Activated CD8-positive, alpha-beta T cell treated with anti-CD3 and anti-CD28 coated beads for 36 hours (primary cell): ENCODE measurements around the gene ANKRD63. TPM values are rescaled to one million over a fixed set of nuclear protein-coding genes. Genes with fewer than 3 reads are reported as not detected.

Source experiments
- ATAC-seq: fragments of 200-7000 bp; cut with Tn5 transposase; one replicate; pipeline ENCODE4 v1.10.0; 2021; ENCODE audit warnings: mild to moderate bottlenecking, moderate library complexity
- CTCF ChIA-PET: fragments of 350-600 bp; sonication (Branson Sonifier 250); formaldehyde crosslinking; loops from one replicate; lab custom pipeline; 2021; ENCODE audit warnings: antibody characterized with exemption; lab: Charles Lee
- POLR2A ChIA-PET: fragments of 350-600 bp; sonication (Branson Sonifier 250); formaldehyde crosslinking; loops from one replicate; lab custom pipeline; 2021; ENCODE audit warnings: antibody characterized with exemption; lab: Charles Lee
- DNase-seq: peaks from one replicate; pipeline ENCODE4 v3.0.0-alpha.2; 2020
- H3K27ac Mint-ChIP-seq: one replicate; pipeline ENCODE4 v1.8.0; 2021; ENCODE audit warnings: mild to moderate bottlenecking, mixed read lengths
- H3K27me3 Mint-ChIP-seq: one replicate; pipeline ENCODE4 v1.8.0; 2021; ENCODE audit warnings: mixed read lengths
- H3K36me3 Mint-ChIP-seq: one replicate; pipeline ENCODE4 v1.8.0; 2021; ENCODE audit warnings: low read depth, mixed read lengths
- H3K4me1 Mint-ChIP-seq: one replicate; pipeline ENCODE4 v1.8.0; 2021; ENCODE audit warnings: low read depth, mixed read lengths
- H3K4me3 Mint-ChIP-seq: one replicate; pipeline ENCODE4 v1.8.0; 2021; ENCODE audit warnings: mild to moderate bottlenecking, moderate library complexity, mixed read lengths
- H3K9me3 Mint-ChIP-seq: one replicate; pipeline ENCODE4 v1.8.0; 2021; ENCODE audit warnings: mixed read lengths
- CTCF ChIP-seq: fragments of 200-600 bp; IDR thresholded peaks from one replicate; pipeline ENCODE4 v1.8.0; 2022; ENCODE audit warnings: antibody characterized with exemption, mild to moderate bottlenecking
- intact Hi-C: fragments of 100-400 bp; cut with micrococcal nuclease; formaldehyde crosslinking; loops from one replicate; pipeline ENCODE4 v1.10.0; 2022
- total RNA-seq, 2 experiments: library from RNA; stranded (reverse); gene quantifications; one replicate each; pipeline ENCODE4 v1.2.3, GENCODE V29; 2021

Gene ANKRD63
- total RNA-seq, 2 experiments from 2014 or later, result not detected

GRCh38 chr15:40302288-40302886 lies 19.5 kb upstream of the ANKRD63 start:
- intact Hi-C loops, result no loop called here
- ChIA-PET CTCF (interaction anchor here (1.8 to 23.8 kb wide), 3 partner anchors 8 to 29 kb away, joined by 5 to 595 read pairs (median 11); no protein-coding TSS in a partner anchor), POLR2A (interaction anchor here (0.9 kb wide), 1 partner anchor 9 kb away, joined by 3 read pairs; no protein-coding TSS in a partner anchor)
- no peak overlapping the region for H3K4me3 Mint-ChIP-seq
- peaks cover 1% of the 10 kb centered on the region for H3K9me3 Mint-ChIP-seq
- H3K4me1 Mint-ChIP-seq, result peaks cover 21% of the 10 kb centered on the region
- H3K36me3 Mint-ChIP-seq, result peaks cover 42% of the 10 kb centered on the region
- H3K27me3 Mint-ChIP-seq, result no peaks in the 10 kb centered on the region
- ATAC-seq, result no peak
- DNase-seq, result no peak
- H3K27ac Mint-ChIP-seq, result no peak overlapping the region
- no peak for TF ChIP-seq CTCF

GRCh38 chr15:40301467-40302179 lies 18.8 kb upstream of the ANKRD63 start:
- no peak for DNase-seq
- ChIA-PET CTCF (interaction anchor here (1.4 to 23.8 kb wide), 4 partner anchors 8 to 28 kb away, joined by 3 to 595 read pairs (median 8); partner anchors contain the start of gene INAFM2), POLR2A (interaction anchor here (0.7 to 0.9 kb wide), 2 partner anchors 9 to 16 kb away, joined by 3 read pairs; no protein-coding TSS in a partner anchor)
- TF ChIP-seq CTCF, result no peak
- no peaks in the 10 kb centered on the region for H3K27me3 Mint-ChIP-seq
- H3K9me3 Mint-ChIP-seq, result peaks cover 1% of the 10 kb centered on the region
- H3K4me3 Mint-ChIP-seq, result no peak overlapping the region
- peaks cover 42% of the 10 kb centered on the region for H3K36me3 Mint-ChIP-seq
- ATAC-seq, result no peak
- peaks cover 19% of the 10 kb centered on the region for H3K4me1 Mint-ChIP-seq
- no peak overlapping the region for H3K27ac Mint-ChIP-seq
- intact Hi-C loops, result no loop called here

GRCh38 chr15:40300771-40301170 lies 17.9 kb upstream of the ANKRD63 start:
- CTCF ChIA-PET, result interaction anchor here (1.4 to 23.8 kb wide), 4 partner anchors 9 to 27 kb away, joined by 3 to 595 read pairs (median 8); partner anchors contain the start of gene INAFM2
- Mint-ChIP-seq H3K36me3 (peaks cover 42% of the 10 kb centered on the region), H3K27me3 (no peaks in the 10 kb centered on the region), H3K27ac (no peak overlapping the region), H3K4me3 (no peak overlapping the region), H3K9me3 (peaks cover 1% of the 10 kb centered on the region), H3K4me1 (peaks cover 12% of the 10 kb centered on the region)
- POLR2A ChIA-PET, result interaction anchor here (0.7 kb wide), 1 partner anchor 15 kb away, joined by 3 read pairs; no protein-coding TSS in a partner anchor
- no peak for ATAC-seq
- TF ChIP-seq CTCF, result no peak
- no peak for DNase-seq
- intact Hi-C loops, result no loop called here

- Mint-ChIP-seq H3K4me1 (peaks cover 12% of the 10 kb centered on the region), H3K27ac (no peak overlapping the region), H3K9me3 (peaks cover 1% of the 10 kb centered on the region), H3K36me3 (peaks cover 42% of the 10 kb centered on the region), H3K27me3 (no peaks in the 10 kb centered on the region), H3K4me3 (no peak overlapping the region)
- DNase-seq (no peak), ATAC-seq (no peak)
- no peak for TF ChIP-seq CTCF
- ChIA-PET POLR2A (no interaction called here), CTCF (interaction anchor here (1.4 to 23.8 kb wide), 3 partner anchors 10 to 27 kb away, joined by 3 to 595 read pairs (median 11); partner anchors contain the start of gene INAFM2)
- intact Hi-C loops, result no loop called here
Observed at GRCh38 chr15:40300367-40300766, 17.5 kb upstream of the ANKRD63 start.
